ENCODE results near the gene EVA1C. TPM values are rescaled to one million over a fixed set of nuclear protein-coding genes. Genes with fewer than 3 reads are reported as not detected.

Gene EVA1C
- total RNA-seq, 1 experiment from 2014 or later = 16.1 TPM

GRCh38 chr21:32548978-32549377, 136.5 kb downstream of the EVA1C start:
- Histone ChIP-seq H3K4me3 (ENCODE audit: low read length) (no peak overlapping the region), H3K79me2 (ENCODE audit: low read length) (no peaks in the 10 kb centered on the region), H3K9ac (ENCODE audit: low read length) (no peak overlapping the region), H3K9me3 (ENCODE audit: low read length) (no peaks in the 10 kb centered on the region), H3K9me2 (replicated peaks; ENCODE audit: low read length) (no peaks in the 10 kb centered on the region), H3F3A (ENCODE audit: low read length, unreplicated experiment) (no peaks in the 10 kb centered on the region), H4K20me1 (ENCODE audit: low read length) (no peaks in the 10 kb centered on the region), H3K36me3 (ENCODE audit: low read depth, low read length) (no peaks in the 10 kb centered on the region), H3K27me3 (ENCODE audit: low read length) (no peaks in the 10 kb centered on the region), H3K27ac (ENCODE audit: low read length) (no peak overlapping the region), H2AFZ (ENCODE audit: low read length) (no peak overlapping the region), H3K4me1 (ENCODE audit: insufficient read depth, low read length) (peaks cover 12% of the 10 kb centered on the region; the same call in 1 of the 2 replicates), H3K4me2 (ENCODE audit: low read length) (no peak overlapping the region)
- intact Hi-C loops (cut with micrococcal nuclease) = no loop called here
- CTCF ChIA-PET = no interaction called here
- TF ChIP-seq EZH2phosphoT487 (IDR thresholded peaks at IDR 0.05; ENCODE audit: borderline replicate concordance, low read length) (no peak), CTCF (conservative IDR thresholded peaks at IDR 0.05; ENCODE audit: low read depth, low read length) (no peak), EZH2 (IDR thresholded peaks at IDR 0.05; ENCODE audit: low read length, unreplicated experiment) (no peak)
- BruUV-seq (replicated peaks) = no TSS peak
- DNase-seq (no peak), ATAC-seq (no peak)
- POLR2A ChIA-PET (ENCODE audit: unreplicated experiment) = no interaction called here

GRCh38 chr21:32549440-32549839, 136.9 kb downstream of the EVA1C start:
- Histone ChIP-seq H3K4me1 (ENCODE audit: insufficient read depth, low read length) (peaks cover 12% of the 10 kb centered on the region; the same call in 1 of the 2 replicates), H3K4me3 (ENCODE audit: low read length) (no peak overlapping the region), H3K9me2 (replicated peaks; ENCODE audit: low read length) (no peaks in the 10 kb centered on the region), H3K9me3 (ENCODE audit: low read length) (no peaks in the 10 kb centered on the region), H3K4me2 (ENCODE audit: low read length) (no peak overlapping the region), H4K20me1 (ENCODE audit: low read length) (no peaks in the 10 kb centered on the region), H3K79me2 (ENCODE audit: low read length) (no peaks in the 10 kb centered on the region), H3F3A (ENCODE audit: low read length, unreplicated experiment) (no peaks in the 10 kb centered on the region), H3K27ac (ENCODE audit: low read length) (no peak overlapping the region), H3K27me3 (ENCODE audit: low read length) (no peaks in the 10 kb centered on the region), H3K9ac (ENCODE audit: low read length) (no peak overlapping the region), H3K36me3 (ENCODE audit: low read depth, low read length) (no peaks in the 10 kb centered on the region), H2AFZ (ENCODE audit: low read length) (no peak overlapping the region)
- DNase-seq = no peak
- TF ChIP-seq CTCF (conservative IDR thresholded peaks at IDR 0.05; ENCODE audit: low read depth, low read length) (no peak), EZH2phosphoT487 (IDR thresholded peaks at IDR 0.05; ENCODE audit: borderline replicate concordance, low read length) (no peak), EZH2 (IDR thresholded peaks at IDR 0.05; ENCODE audit: low read length, unreplicated experiment) (no peak)
- no TSS peak for BruUV-seq (replicated peaks)
- intact Hi-C loops (cut with micrococcal nuclease) = no loop called here
- ATAC-seq = no peak
- POLR2A ChIA-PET (ENCODE audit: unreplicated experiment) = no interaction called here
- CTCF ChIA-PET = no interaction called here

GRCh38 chr21:32549886-32550285, 137.4 kb downstream of the EVA1C start:
- ChIA-PET CTCF (no interaction called here), POLR2A (ENCODE audit: unreplicated experiment) (no interaction called here)
- TF ChIP-seq EZH2phosphoT487 (IDR thresholded peaks at IDR 0.05; ENCODE audit: borderline replicate concordance, low read length) = no peak
- no peak for TF ChIP-seq EZH2 (IDR thresholded peaks at IDR 0.05; ENCODE audit: low read length, unreplicated experiment)
- no peak for TF ChIP-seq CTCF (conservative IDR thresholded peaks at IDR 0.05; ENCODE audit: low read depth, low read length)
- Histone ChIP-seq H3K4me3 (ENCODE audit: low read length) (no peak overlapping the region), H2AFZ (ENCODE audit: low read length) (no peak overlapping the region), H3F3A (ENCODE audit: low read length, unreplicated experiment) (no peaks in the 10 kb centered on the region), H3K9ac (ENCODE audit: low read length) (no peak overlapping the region), H3K4me1 (ENCODE audit: insufficient read depth, low read length) (peaks cover 12% of the 10 kb centered on the region; the same call in 1 of the 2 replicates), H3K9me2 (replicated peaks; ENCODE audit: low read length) (no peaks in the 10 kb centered on the region), H3K79me2 (ENCODE audit: low read length) (no peaks in the 10 kb centered on the region), H3K4me2 (ENCODE audit: low read length) (no peak overlapping the region), H4K20me1 (ENCODE audit: low read length) (no peaks in the 10 kb centered on the region), H3K36me3 (ENCODE audit: low read depth, low read length) (no peaks in the 10 kb centered on the region), H3K27ac (ENCODE audit: low read length) (no peak overlapping the region), H3K27me3 (ENCODE audit: low read length) (no peaks in the 10 kb centered on the region), H3K9me3 (ENCODE audit: low read length) (no peaks in the 10 kb centered on the region)
- BruUV-seq (replicated peaks) = no TSS peak
- ATAC-seq (no peak), DNase-seq (no peak)
- intact Hi-C loops (cut with micrococcal nuclease) = no loop called here
